ENCODE data around the gene TMEM11.

The TMEM11 gene

GRCh38 chr17:21249086-21249795 lies 35.3 kb upstream of the TMEM11 start:
- H3K4me3 ChIP-seq (ENCODE audit: control insufficient read depth, low read depth, low read length), result no peak overlapping the region
- no peak for TF ChIP-seq CTCF (IDR thresholded peaks at IDR 0.05; ENCODE audit: control insufficient read depth, insufficient read depth, low read depth, low read length, missing control alignments)

DNA sequence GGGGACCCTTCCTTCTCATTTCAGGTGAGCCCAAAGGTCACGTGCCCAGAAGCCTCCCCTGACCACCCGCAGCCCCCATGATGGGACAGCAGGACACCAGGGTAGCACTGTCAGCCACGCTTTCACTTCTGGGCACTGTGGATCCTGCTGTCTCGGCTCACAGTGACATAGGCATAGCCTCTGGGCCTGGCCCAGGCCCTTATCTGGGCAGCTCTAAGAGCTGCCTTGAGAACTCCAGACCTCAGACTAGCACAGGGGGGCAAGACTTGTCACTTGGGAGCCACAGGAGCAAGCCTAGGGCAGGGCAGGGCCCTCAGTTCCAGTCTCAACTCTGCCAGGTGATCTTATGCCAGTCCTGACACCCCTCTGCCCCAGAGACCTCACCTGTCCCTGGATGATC lies 34.5 kb upstream of the TMEM11 start:
- no peak for TF ChIP-seq CTCF (IDR thresholded peaks at IDR 0.05; ENCODE audit: control insufficient read depth, insufficient read depth, low read depth, low read length, missing control alignments)
- H3K4me3 ChIP-seq (ENCODE audit: control insufficient read depth, low read depth, low read length), result no peak overlapping the region
- no peak for DNase-seq (ENCODE audit: low read depth)

More at GRCh38 chr17:21249086-21249795, 35.3 kb upstream of the TMEM11 start:
- DNase-seq (ENCODE audit: low read depth), result no peak

DNA sequence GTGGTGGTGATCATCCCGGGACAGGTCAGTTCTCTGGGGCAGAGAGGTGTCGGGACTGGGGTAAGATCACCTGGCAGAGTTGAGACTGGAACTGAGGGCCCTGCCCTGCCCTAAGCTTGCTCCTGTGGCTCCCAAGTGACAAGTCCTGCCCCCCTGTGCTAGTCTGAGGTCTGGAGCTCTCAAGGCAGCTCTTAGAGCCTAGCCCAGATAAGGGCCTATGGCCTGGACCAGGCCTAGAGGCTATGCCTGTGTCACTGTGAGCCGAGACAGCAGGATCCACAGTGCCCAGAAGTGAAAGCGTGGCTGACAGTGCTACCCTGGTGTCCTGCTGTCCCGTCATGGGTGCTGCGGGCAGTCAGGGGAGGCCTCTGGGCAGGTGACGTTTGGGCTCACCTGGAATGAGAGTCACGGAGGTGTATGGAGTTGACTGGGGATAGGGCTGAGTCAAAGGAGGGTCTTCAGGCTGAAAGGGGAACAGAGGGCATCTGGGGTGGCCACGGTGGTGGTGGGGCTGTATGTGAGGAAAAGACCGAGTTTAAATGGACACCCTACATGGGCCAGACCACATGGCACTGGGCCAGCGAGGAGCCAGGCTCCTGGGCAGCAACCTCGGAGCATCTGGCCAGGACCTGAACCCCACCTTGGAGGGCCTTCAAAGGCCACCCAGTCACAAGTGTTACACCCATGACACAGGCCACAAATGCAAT lies 33.7 kb upstream of the TMEM11 start:
- DNase-seq (ENCODE audit: low read depth), result no peak
- no peak overlapping the region for H3K4me3 ChIP-seq (ENCODE audit: control insufficient read depth, low read depth, low read length)
- no peak for TF ChIP-seq CTCF (IDR thresholded peaks at IDR 0.05; ENCODE audit: control insufficient read depth, insufficient read depth, low read depth, low read length, missing control alignments)

DNA sequence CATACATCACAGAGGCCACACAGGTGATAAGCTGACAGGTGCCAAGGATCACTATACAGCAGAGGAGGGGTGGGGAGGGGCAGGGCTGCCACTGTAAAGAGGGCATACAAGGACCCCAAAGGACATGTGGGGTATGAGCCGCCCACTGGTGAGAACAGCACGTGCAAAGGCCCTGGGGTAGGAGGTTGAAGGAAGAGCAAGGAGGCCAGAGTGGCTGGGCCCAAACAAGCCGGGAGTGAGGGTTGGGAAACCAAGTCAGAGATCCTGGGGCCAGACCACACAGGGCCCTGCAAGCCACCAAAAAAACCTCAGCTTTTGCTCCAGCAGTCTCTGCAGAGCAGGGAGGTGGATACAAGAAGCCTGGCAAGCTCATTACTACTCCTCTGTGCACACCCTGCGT lies 32.7 kb upstream of the TMEM11 start:
- no peak overlapping the region for H3K4me3 ChIP-seq (ENCODE audit: control insufficient read depth, low read depth, low read length)
- DNase-seq (ENCODE audit: low read depth), result no peak
- TF ChIP-seq CTCF (IDR thresholded peaks at IDR 0.05; ENCODE audit: control insufficient read depth, insufficient read depth, low read depth, low read length, missing control alignments), result no peak

DNA sequence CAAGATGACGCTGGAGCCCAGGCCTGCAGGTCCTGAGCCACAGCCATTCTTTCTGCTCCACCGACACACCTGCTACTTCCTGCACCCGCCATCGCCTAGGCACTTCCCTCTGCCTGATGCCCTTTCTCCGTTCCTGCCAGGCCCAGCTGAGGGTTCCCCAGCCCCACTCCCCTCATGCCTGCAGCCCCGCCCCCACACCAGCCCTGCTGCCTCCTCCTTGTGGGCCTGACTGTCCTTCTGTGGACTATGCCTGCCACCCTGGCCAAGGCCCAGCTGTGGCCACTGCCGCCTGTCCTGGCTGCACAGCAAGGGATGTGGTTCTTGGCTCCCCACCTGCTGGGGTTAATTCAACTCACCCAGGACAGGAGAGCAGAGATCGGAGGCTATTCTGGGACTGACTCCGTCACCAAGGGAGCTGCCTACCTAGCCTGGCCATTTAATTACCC lies 31.7 kb upstream of the TMEM11 start:
- no peak for DNase-seq (ENCODE audit: low read depth)
- H3K4me3 ChIP-seq (ENCODE audit: control insufficient read depth, low read depth, low read length), result no peak overlapping the region
- no peak for TF ChIP-seq CTCF (IDR thresholded peaks at IDR 0.05; ENCODE audit: control insufficient read depth, insufficient read depth, low read depth, low read length, missing control alignments)

DNA sequence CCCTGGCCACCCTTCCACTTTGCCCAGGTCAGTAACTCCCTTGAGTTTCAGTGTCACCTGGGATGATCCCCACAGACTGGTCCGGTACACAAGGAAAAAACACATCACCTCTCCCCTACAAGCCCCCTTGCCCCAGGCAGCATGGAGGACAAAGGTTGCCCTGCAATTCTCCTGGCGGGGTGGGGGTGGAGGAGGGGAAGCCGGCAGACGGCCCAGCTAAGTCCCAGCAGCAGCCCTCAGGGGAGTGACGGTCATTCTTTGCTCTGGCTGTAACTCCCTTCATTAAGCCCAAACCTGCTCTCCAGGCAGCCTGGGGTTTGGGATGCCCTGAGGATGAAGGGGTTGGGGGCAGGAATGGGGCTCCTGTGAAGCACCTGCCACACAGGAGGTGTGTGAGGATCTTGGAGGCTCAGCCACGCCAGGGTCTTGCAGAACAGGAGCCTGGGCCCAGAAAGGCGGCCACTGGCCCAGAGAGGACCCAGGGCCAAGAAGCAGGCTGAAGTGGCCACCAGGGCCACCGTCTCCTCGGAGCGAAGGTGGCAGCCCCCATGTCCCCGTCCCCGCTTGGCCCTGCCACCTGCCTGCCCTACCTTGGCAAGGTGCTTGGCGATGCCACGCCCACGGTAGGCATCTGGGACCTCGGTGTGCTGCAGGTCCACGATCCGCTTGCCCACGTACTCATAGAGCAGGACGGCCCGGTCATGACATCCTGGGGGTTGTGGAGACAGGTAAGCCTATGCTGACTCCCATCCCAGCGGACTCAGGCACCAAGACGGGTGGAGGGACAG lies 29.7 kb upstream of the TMEM11 start:
- H3K4me3 ChIP-seq (ENCODE audit: control insufficient read depth, low read depth, low read length), result no peak overlapping the region
- no peak for DNase-seq (ENCODE audit: low read depth)
- TF ChIP-seq CTCF (IDR thresholded peaks at IDR 0.05; ENCODE audit: control insufficient read depth, insufficient read depth, low read depth, low read length, missing control alignments), result no peak
